ENCODE results near the gene CSKMT.

- TF ChIP-seq, protein P1, sequence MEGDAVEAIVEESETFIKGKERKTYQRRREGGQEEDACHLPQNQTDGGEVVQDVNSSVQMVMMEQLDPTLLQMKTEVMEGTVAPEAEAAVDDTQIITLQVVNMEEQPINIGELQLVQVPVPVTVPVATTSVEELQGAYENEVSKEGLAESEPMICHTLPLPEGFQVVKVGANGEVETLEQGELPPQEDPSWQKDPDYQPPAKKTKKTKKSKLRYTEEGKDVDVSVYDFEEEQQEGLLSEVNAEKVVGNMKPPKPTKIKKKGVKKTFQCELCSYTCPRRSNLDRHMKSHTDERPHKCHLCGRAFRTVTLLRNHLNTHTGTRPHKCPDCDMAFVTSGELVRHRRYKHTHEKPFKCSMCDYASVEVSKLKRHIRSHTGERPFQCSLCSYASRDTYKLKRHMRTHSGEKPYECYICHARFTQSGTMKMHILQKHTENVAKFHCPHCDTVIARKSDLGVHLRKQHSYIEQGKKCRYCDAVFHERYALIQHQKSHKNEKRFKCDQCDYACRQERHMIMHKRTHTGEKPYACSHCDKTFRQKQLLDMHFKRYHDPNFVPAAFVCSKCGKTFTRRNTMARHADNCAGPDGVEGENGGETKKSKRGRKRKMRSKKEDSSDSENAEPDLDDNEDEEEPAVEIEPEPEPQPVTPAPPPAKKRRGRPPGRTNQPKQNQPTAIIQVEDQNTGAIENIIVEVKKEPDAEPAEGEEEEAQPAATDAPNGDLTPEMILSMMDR (IDR thresholded peaks at IDR 0.05), result no peak
- TF ChIP-seq POLR2A (IDR thresholded peaks at IDR 0.05), result no peak
These were observed 10.8 kb upstream of the CSKMT start for GRCh38 chr11:62654297-62654696.
